Fibroblast of skin of left biceps (primary cell): Measurements from ENCODE around the gene SYNE2.

Experiments
- DNase-seq, 2 experiments: peaks; one replicate each; pipeline ENCODE4 v3.0.0-alpha.2; 2013; ENCODE audit warnings: low read depth in 2 of 2

Gene SYNE2

DNA sequence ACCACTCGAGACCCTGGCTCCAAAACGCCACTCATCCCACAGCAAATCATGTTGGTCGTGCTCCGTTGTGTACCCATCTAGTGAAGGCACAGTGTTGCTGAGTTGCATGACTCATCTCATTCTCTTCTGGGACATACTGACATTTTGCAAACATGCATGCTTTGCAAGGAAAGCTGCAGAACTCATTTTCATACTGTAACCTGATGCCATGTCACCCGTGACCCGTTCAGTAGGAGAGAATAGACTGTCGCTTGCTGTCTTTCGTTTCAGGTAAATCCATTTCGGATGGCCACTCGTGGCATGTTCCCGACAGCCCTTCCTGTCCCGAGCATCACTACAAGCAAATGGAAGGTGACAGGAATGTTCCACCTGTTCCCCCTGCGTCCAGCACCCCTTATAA lies 363.2 kb downstream of the SYNE2 start:
- no peak for DNase-seq

DNA sequence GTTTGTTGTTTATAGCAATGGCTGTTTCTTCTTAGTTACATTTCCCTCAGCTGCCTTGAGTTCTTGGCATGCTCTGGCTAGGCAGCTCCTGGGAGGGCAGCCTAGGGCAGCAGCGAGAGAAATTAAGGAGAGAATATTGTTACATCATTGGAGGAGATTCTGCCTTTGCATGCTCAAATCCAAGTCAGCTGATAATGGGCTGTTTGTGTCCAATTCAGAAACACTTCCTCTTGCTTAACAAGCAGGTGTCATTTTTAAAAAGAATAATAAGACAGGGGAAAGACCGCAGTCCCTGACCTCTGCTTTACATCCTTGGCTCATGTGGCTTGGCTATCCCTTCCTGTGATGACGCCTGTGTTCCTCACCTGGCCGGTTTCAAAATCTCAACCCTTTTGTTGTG lies 364.5 kb downstream of the SYNE2 start:
- DNase-seq, result no peak

DNA sequence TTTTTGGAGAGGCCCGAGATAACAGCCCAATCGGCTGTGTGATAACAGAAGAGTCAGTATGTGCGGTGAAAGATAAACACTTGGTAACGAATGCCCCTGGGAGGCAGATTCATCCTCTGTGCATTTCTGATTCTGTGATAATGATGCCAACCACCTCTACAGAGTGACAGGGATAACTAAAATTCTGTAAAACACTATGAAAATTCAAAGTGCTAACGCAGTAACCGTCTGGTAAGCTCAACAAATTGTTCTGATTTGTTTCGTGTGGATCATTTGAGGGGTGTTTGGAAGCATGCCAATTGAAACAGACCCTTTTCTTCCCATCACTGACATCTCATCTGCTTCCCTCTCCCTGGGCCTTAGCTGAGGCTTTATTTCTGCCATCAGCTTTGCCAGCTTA lies 365.0 kb downstream of the SYNE2 start:
- DNase-seq, result no peak

DNA sequence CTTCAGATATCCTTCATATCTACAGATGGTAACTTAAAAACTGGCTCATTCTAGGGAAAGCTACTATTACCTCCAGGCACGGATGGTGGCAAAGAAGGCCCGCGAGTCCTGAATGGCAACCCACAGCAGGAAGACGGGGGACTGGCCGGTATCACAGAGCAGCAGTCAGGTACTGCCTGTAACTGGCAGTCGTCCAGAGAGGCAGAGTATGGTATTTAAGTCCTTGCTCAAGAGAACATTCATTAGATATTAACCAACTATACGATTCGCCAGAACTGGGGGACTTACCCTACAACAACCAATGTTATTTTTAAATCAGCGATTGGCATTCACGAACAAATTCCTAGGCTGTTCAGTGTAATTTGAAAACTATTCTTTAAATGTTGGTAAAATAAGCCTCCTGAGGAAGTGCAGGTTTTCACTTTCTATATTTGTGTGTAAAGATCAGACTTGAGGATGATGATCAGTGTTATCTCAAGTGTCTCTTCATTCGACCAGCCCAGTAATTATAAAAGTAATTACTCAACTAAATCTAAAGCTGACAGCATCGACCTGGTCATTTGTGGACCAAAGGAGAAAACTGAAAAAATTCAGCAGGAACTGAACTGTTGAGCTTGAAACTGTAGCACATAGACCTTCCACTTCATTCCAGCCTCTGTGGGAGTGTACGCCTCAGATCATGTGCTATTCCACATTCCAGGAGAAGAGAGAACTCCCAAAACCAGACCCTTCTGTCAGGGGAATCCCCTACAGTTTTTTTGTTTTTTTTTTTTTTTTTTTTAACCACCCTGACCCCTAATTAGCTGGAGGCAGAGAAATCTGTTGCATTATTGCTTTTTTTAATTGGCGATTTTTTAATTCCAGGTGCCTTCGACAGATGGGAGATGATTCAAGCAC lies 365.8 kb downstream of the SYNE2 start:
- no peak for DNase-seq

GRCh38 chr14:64220056-64220455 lies 367.3 kb downstream of the SYNE2 start:
- DNase-seq, result no peak

DNA sequence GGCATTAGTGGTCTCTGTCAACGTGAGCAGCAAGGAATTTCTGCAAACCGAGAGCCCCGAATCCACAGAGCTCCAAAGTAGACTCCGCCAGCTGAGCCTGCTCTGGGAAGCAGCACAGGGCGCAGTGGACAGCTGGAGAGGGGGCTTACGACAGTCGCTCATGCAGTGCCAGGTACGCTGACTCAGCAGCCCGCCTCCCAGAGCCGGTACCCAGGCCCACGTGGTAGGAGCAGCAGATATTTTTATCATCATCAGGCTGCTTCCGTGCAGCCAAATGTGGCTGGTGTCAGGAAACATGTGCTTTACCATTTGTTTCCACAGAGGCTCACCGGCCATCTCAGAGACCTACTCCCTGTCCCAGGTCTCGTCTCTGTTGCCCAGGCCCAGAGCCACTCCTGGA lies 367.7 kb downstream of the SYNE2 start:
- no peak for DNase-seq

DNA sequence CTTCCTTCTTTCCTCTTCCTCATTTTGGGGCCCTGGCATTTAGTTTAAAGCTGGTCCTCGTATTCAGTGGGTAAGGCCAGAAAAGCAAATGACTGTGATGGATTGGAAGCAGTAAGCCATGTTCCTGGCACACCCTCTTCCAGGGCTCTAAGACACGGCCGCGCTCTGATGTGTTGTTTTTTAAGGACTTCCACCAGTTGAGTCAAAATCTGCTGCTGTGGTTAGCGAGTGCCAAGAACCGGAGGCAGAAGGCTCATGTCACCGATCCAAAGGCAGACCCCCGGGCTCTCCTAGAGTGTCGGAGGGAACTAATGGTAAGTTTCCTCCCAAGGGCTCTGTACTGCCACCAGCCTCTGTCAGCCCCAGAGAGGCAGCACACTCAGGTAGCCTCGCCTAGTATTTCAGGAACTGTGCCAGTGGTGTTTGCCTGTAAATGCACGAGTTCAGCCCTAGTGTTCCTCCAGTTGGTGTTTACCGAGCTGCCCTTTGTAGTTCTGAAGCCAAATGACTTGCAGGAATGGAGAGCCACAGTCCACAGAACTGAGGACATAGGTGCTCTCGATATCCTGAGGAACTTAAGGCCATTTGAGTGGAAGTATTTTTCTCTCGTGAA lies 368.7 kb downstream of the SYNE2 start:
- no peak for DNase-seq

- no peak for DNase-seq
Observed at GRCh38 chr14:64225151-64225757, 372.4 kb downstream of the SYNE2 start.

DNA sequence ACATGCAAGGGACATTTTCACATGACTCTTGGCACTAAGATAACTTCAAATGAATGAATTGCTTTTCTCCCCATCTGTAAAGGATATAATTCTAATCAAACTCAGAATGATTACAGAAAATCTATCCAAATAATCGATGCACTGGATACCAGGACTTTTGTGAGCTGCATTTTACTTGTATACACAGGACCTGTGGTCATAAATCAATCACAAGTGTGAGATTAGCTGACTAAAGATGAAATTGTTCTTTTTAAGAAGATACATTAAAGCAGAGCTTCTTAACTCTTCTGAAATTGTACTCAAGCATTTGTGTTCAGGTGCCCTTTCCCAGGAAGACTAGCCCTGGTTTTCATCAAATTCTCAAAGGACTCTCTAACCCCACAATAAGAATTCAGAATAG lies 375.1 kb downstream of the SYNE2 start:
- no peak for DNase-seq

DNA sequence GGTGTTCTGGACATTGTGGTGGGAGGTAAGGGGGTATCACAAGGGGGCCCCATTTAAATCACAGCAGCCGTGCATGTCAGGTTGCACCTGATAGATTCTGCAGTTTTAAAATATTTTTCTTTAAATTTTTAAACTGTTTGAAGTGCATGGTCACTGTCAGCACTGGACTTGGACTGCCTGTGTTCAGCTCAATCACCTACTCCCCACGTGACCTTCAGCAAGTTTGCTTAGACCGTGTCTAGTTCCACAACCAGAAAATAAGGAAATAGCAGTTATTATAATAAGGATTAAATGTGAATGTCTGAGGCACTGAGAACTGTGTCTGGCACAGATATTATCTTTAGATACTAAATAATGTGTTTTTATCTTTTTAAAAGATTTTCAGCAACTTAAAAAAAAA lies 376.7 kb downstream of the SYNE2 start:
- DNase-seq, result no peak

GRCh38 chr14:64232095-64232838 lies 379.5 kb downstream of the SYNE2 start:
- no peak for DNase-seq

DNA sequence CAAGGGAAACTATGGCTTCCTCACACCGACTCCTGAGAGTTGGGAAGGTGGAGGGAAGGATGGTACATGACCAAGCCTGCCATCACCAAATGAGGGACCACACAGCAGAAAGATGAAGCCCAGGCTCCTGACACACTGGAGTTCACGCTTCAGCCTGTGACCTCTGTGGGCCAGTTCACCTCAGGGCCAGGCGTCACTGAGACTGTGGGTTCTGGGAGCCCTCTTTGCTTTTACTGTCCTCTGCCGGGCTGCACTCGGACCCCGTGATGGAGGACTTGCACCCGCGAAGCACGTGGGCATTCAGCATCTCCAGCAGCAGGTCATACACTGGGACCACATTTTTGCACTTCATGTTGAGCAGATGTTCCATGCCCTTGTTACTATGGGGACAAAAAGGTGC lies 380.1 kb downstream of the SYNE2 start:
- DNase-seq, result no peak

- DNase-seq, result no peak
Observed at GRCh38 chr14:64233531-64234190, 380.9 kb downstream of the SYNE2 start.

DNA sequence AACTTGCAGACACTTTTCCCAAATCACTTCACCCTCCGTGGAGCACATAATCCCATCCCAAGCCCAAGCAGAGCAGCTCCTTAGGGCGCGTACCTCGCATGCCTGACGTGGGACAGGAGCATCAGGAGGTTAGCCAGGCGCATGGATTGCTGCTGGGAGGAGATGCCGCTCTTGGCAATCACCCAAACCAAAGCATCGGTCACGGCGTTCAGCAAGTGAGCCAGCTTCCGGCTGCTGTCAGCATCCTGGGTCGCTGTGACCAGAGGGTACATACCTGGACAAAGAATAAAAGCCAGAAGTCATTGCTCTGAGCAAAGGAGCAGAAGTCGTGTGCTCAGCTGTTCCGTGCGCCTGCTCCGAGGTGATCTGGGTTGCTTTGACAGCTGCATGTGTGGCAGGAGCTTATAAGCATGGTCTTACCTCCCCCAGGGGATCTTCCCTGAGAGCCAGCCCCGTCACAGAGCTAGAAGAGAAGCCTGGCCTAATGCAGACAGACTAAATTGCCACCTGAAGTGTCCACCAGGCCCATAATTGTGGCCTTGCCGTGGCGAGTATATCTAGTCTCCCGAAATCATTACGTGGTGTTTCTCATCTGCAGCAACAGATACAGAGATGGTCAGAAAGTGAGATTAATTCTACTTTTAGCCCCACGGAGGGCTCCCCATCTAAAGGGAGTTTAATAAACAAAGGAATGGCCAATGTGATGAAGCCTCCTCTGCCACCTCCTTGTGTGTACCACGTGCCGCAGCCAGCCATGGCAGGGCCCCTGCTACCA lies 382.3 kb downstream of the SYNE2 start:
- no peak for DNase-seq

DNA sequence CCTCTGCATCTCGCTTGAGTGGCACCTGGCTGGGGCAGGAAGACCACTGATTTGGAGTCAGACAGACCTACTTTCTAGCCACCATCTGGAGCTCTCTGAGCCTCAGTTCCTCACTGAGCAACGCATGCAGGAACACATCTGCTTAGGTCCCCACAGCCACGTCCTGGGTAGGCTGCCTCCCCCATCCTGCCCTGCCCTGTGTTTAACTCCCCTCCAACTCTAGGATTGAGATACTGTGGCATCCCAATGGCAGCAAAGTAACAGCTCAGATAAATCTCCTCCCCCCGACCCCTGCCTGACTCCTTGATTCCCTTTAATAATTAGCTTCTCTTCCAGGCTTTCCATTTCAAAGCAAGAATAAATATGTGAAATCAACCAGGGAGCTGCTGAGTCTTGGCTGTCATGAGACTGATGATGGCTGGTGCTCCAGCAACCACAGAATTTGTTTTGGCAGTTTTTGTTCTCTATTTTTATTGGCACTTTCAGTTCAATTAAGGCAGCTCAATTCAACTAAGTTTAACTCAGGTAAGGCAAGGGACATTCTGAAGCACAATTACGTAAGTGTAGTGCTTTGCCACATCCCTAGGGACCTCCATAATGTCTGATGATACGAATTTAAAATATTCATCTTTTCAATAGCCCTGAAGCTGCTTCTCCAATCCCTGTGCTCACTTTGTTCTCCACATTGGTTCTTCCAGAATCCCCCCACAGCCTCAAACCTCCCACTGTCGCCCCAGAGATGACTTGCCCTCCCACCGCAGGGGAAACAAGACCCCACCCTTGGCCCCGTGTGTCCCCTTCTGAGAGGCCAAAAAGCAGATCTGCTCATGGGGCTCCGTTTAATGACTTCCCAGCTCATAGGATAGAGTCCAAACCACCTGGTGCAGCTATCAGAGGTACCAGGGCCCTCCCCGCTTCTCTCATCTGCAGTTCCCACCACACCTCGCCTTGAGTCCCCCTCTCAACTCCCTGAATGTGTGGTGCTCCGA lies 383.1 kb downstream of the SYNE2 start:
- DNase-seq, result no peak

DNA sequence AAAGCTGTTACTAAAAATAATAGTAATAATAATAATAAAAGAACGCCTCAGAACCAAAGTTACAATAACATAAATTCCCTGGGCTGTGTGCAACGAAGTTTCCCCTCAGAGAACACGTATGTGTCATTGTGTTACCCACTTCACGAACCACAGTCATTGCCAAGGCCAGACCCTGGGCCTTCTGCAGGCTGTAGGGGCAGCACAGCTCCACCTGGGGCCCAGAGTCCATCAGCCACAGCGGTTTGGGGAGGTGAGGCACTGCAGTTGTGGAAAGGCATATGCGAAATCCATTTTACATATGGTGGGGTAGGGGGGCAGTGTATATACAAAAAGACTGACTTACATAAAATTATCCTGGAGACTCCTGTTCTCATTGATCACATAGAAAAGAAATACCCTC lies 385.2 kb downstream of the SYNE2 start:
- DNase-seq, result no peak

- DNase-seq, result no peak
Observed at GRCh38 chr14:64238631-64239030, 385.8 kb downstream of the SYNE2 start.

DNA sequence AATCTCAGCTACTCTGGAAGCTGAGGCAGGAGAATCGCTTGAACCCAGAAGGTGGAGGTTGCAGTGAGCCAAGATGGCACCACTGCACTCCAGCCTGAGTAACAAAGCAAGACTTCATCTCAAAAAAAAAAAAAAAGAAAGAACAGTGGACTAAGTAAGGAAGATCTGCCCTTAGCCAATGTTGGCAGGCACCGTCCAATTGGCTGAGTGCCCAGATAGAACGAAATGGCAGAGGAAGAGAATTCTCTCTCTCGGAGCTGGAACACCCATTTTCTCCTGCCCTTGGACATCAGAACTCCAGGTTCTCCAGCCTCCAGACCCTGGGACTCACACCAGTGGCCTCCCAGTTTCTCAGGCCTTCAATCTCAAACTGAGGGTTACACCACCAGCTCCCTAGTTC lies 391.5 kb downstream of the SYNE2 start:
- no peak for DNase-seq

GRCh38 chr14:64245491-64245890 lies 392.7 kb downstream of the SYNE2 start:
- no peak for DNase-seq

DNA sequence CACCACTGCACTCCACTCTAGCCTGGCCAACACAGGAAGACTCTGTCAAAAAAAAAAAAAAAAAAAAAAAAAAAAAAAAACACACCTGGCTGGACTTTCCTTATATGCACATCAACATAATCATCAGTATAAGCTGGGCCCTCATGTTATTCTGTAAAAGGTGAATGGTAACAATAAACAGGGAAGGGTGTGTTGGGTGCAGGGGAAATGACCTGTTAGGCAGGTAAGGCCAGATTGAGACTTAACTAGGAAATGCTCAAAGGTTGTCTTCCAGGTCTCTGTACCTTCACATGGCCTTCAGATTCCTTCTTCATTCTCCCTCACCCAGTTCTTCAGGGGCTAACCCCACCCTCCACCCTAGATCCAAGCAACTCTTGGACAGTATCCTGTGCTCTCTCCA lies 393.9 kb downstream of the SYNE2 start:
- DNase-seq, result no peak
